Measurements from ENCODE around the gene AFAP1L1.

AFAP1L1 gene

DNA sequence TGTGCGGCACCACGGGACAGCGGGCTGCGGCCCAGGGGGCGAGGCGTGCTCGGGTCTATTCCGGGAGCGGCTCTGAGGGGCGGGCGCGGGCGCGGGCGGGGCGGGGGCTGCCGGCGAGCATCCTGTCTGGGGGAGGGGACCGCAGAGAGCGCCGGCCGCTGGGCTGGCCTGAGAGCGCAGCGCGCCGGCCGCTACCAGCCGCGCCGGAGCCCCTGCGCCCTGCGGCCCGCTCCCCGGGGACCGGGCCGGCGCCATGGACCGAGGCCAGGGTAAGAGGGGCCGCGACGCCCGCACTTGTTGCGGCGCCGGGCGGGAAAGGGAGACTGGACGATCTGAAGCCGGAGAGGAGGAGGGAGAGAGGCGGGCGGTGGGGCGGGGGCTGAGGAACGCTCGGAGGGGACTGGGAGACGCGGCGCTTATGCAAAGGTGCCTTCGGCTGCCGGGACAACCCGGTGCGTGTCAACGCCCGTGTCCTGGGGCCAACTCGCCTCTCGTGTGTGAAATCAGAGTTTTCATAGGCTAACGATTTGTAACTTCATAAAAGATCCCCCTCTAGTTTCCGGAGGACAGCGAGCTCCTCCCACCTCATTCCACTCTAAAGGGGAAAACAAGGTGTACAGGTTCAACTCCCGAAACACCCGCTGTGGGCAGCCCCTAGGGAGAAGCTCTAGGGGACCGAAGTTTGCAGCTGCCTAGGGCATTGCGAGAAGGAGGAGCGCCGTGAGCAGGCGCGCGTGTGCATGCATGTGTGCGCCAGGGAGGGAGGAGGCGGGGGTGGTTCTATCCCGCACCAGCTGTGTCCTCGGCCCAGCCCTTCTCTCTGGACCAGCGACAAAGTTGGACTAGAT is at the start of gene AFAP1L1:
AFAP1L1 (plus strand) TSS at position 144 of the 848 bp plus-strand sequence; CDS start at position 254, 110 bp downstream.
- no peak for DNase-seq

DNA sequence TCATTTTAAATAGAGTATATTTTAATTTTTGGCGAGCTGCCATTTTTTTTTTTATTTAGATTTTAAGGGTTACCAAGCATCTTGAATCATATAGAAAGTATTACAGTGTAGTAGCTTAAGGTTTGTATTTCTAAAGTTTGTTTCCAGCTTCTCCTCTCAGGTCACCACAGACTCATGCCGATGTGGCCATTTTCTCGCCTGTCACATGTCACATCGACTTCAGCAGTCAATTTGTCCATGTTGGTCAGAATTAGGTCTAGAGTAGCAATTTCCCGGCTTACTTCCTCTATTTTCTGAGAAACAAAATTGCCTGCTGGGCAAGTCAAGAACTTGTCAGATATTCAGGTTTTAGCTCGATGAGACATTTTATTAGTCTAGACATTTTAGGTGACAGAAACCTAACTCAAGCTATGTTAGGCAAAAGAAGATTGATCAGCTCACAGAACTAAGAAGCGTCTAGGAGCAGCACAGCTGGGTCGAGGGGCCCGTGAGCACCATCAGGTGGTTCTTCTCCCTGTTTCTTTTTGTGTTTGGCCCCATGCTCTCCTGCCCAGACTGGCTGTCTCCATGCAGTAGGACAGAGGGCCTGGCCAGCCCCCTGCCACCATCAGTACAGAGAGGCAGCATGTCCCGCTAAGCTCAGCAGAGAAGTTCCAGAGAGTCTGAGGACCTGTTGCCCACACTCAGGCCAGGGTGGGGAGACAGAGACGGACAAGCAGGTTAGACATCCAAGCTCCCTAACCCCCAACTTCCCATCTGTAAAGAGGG is 48.4 kb upstream of the AFAP1L1 start:
- no peak for DNase-seq

DNA sequence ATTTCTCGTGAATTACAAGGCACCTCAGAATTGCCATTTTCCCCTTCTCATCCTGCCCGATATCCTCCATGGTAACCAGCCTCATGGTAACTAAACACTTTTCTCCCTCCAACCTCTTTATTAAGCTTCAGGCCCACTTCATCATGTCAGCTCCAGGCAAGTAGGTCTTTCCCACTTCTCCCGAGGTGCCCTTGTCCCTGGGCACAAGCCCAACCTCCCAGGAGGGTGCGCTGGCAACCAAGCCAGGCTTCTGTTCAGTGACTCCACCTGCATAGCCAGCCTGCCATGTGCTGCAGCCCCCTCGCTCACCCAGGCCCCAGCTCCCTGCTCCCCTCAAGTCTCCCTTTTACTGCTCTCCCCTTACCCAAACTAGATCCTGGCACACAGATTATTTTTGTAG is 47.4 kb upstream of the AFAP1L1 start:
- no peak for DNase-seq

DNA sequence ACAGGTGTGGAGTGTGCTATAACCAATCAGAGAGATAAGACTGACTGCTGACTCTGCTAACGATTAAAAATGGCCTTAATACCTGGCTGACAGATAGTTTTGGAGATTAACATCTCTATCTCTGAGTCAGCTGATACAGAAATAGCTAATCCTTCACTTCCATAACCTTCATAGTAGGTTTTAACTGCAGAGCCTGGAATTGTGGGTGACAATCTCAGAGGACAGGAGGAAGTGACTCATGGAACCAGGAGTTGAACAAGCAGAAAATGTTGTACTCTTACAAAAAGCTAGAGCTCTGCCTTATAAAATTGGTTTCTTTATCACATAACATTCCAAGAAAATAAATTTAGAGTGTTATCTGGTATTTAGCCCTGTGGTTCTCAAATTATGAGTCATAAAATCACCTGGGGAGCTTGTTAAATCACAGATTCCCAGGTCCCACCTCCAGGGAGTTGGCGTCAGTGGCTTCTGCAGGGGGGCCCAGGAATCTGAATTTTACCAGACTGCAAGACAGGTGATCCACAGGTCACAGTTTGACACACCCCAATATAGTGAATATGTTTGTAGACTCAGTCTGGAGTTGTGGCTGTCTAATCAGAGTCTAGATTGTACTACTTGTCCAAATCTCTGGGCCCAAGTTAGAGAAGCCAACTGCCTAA is 44.4 kb upstream of the AFAP1L1 start:
- no peak for DNase-seq

DNA sequence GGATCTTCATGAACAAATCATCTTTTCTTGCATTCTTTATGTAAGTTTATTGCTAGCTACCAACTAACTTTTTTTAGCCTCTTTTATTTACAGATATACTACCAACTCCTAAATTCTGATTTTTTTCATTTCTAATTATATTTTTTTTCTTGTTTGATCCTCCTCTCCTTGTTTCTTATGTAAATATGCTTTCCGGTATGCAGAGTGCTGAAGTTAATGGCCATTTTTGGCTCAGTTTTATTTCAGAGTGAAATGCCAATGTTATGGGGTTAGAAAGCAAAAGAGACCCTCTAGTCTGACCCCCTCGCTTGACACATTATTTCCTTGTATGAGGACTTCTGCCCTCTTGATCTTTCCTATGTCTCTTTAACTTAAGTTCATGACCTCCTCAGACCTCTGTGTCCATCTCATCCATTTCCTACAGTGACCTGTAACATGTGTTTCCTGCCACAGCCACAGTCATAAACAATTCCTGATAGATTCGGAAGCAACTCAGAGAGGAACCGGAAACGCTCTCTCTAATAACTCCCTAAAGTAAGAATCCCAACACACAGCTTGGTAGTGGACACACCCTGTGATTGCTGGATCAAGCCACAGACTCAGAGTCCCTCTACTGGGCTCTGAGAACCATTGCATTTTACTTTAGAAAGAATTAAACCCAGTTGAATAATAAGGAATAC is 42.9 kb upstream of the AFAP1L1 start:
- no peak for DNase-seq

DNA sequence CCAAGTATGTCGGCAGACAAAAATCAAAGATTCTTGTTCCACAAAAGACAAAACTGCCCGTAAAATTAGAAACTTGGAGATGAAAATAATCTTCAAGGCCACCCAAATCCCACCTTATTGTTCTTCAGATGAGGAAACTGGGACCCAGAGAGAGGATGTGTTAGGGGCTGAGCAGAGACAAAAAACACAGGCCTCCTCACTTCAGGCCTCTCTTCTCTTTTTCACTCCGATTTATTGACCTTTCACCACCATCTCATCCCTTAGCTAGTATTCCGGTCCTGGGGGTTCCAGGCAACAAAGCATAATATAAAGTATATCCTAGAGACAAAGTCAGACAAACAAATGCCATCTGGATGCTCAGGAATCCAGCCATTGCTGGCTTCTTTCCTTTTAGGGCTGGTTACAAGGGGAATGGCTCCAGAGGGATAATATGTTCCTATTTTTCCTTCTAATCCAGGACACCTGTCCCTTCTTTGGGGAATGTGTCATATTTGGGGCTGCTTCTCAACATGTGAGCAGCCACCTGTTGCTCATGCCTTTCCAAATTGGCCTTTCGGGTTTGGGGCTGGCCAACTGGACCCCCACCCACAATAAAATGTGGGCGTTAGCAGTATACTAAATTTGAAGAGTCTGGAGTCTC is 42.2 kb upstream of the AFAP1L1 start:
- no peak for DNase-seq

DNA sequence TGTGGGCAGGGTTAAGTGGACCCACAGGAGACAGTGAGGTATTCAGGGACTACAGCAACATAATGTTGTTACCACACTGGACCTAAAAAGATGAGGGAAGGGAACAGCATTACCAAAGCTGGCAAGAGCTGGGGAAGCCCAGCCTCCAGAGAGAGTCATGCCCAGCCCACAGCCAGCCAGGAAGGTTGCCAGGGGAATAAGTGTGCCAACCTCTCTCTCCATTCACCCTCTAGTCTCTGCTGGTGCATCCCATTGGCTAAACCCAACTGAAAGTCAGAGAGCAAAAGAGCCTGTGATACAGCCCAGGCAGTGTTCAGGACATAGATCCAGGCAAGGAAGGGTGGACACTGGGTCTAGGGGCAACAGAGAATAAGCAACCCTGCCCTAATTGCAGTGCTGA is 35.8 kb upstream of the AFAP1L1 start:
- DNase-seq = no peak

DNA sequence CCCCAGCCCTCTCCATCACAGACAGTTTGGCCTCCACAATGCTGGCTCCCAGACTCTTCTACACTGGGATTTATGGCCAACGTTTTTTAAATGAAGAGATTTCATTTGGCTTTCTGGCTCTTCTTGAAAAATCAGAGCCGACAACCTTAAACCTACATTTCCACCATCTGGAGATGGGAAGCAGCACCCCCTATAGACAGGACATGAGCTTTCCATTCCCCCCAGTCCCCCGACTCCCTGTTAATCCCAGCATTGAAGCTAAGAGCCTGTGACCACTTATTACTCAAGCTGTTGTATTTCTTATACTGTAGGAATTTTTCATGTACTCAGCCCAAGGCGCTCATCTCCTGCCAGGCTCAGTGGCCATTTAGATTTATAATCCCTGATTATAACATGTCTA is 34.0 kb upstream of the AFAP1L1 start:
- no peak for DNase-seq

DNA sequence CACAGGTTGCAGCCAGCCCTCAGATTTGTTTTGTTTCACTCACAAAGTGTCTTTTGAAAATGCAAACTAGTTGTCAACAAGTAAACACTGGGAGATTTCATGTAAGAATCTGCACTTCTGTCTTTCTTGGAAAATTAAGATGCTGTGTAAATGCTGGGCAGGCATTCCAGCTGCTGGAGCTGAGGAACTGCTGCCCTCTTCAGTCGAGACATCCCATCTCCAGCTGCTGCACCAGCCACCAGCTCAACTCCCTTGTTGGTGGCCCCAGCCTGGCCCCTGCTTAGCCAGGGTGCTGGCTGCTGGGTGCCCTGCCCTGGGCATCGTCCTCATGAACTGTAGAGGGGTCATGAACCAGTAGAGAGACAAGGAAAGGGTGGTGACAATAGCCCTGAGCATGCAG is 33.1 kb upstream of the AFAP1L1 start:
- no peak for DNase-seq

DNA sequence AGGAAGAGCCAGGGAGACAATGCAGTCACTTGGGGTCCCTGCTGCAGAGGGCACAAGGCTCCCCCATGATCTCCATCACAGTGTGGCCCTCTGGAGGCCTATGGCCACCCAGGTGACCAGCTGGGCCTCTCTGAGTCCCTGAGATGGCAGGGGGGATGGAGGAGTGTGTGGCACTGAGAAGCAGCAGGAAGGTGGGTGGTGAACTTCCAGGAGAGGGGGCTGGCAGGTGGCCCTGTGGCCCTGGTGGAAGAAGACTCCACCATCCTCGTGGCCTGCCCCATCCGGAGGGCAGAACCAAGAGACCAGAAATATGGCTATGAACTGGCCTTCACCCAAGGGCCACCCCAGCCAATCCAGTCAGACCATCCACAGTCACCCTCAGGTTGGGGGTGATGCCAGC is 31.7 kb upstream of the AFAP1L1 start:
- no peak for DNase-seq

DNA sequence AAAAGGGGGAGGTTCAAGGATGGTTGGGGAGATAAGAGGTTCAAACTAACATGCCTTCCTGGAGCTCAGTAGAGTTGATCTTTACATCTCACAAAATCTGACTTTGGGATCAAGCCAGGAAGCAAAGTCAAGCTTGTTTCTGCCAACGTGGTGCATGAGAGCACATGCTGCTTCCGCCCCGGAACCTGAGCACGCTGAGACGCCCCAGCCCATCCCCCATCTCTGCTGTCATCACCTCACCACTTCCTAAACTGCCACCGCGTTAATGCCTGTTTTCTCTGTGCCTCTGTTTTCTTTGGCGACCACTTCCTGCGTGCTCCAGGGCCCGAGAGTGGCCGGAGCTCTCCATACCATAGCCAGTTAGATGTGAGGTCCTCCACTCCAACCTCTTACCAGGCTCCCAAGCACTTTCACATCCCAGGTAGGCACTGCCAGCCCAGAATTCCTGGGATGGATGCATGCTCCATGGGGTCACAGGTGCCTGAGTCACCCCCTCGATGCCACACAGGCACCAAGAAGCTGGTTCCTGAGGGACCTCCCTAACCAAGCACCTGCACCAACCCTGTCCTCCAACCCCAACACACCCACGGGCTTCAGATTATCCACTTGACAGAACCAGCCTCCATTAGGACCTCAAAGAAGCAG is 31.2 kb upstream of the AFAP1L1 start:
- no peak for DNase-seq

DNA sequence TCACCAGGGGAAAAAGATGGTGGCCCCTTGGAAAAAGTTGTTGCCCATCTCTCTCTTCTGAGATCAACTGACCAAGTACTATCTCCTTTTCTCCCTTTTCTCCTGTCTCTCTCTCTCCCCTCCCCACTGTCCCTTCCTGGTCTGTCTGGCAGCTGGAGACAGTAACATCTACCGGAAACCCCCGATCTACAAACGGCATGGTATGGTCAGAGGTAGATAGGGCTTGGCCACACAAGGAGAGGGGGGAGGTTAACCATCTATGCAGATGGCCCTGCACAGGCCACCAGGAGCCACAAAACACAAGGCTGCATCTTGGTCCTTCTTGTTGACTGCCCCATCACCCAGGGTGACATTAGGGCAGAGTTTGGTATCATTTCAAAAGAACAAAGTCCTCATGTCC is 29.3 kb upstream of the AFAP1L1 start:
- DNase-seq = no peak

DNA sequence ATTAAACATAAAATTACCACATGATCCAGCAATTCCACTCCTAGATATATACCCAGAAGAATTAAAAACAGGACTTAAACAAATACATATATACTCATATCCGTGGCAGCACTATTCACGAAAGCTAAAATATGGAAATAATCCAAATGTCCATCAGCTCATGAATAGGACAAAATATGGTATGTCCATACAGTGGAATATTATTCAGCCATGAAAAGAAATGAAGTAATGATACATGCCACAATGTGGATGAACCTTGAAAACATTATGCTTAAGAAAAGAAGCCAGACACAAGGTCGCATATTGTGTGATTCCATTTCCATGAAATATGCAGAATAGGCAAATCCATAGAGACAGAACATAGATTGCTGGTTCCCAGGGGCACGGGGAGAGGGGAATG is 24.8 kb upstream of the AFAP1L1 start:
- DNase-seq = no peak

DNA sequence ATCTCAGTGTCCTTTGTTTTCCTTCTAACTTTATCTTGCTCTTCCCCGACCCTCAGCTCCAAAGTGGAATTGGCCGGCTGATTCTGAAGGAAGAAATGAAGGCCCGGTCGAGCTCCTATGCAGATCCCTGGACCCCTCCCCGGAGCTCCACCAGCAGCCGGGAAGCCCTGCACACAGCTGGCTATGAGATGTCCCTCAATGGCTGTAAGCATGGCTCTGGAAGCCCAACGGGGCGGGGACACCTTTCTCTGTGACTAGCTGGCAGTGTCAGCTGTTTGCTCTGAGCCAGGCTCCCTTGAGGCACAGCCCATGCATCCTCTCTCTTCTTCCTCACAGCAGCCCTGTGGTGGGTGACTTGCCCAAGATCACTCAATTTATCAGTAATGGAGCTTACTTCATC is 23.9 kb upstream of the AFAP1L1 start:
- no peak for DNase-seq

DNA sequence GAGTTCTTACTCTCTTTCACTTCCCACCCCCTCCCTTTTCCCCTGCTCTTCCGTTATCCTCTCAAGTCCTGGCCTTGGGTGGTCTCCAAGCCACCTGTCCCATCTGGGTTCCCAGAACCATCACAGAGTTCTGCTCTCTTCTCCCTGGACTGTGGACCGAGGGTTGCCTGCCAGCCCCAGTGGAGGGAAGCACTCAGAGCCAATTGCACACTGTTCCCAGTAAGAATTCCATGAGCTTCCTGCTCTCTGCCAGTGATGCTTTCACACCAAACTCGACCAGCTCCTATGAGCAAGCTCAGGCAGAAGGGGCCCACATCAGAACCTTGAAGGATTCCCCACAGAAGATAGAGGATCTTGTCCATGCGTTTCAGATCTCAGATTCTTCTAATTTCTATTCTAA is 20.1 kb upstream of the AFAP1L1 start:
- DNase-seq = no peak

DNA sequence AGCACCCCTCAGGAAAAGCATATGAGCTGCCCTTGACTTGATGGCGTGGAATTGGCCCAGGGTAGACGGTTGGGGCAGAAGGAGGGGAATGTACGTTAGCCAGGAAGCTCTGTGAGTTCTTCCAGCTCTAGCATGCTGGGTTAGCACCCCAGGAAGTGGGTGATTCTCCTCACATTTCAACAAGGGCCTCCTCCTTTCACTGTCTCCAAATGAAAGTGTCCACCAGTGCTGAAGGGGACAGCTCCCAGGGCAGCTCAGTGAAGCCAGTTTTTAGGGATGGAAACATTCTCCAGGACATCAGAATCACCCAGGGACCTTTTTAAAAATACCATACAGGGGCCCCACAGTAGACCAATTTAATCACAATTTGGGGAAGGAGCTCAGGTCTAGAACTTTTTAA is 17.2 kb upstream of the AFAP1L1 start:
- DNase-seq = no peak

DNA sequence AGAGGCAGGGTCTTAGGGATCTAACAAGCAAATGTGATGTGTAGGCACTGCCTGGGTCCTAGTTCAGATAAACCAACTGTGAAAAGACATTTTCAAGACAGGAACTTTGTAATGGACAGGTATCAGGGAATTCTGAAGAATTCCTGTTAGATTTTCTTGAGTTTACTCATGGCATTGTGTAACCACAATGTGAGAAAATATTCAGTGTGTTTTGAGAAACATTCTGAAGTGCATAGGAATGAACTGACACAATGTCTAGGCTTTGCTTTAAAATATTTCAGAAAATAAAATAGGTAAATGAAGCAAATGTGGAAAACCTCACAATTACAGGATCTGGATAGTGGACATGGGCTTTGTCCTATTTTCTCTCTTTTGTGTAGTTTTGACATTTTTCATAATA is 15.2 kb upstream of the AFAP1L1 start:
- no peak for DNase-seq

DNA sequence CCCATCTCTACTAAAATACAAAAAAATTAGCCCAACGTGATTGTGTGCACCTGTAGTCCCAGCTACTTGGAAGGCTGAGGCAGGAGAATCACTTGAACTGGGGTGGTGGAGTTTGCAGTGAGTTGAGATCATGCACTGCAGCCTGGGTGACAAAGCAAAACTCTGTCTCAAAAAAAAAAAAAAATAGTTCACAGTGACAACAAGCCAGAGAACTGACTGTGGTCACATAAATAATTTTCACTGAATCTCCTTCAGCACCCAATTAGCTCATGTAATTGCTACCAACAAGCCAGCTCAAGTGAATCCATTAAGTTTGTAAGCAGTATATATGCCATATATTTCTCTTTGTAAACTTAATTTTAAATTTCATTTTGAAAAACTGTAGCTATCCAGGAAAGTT is 14.5 kb upstream of the AFAP1L1 start:
- DNase-seq = no peak

DNA sequence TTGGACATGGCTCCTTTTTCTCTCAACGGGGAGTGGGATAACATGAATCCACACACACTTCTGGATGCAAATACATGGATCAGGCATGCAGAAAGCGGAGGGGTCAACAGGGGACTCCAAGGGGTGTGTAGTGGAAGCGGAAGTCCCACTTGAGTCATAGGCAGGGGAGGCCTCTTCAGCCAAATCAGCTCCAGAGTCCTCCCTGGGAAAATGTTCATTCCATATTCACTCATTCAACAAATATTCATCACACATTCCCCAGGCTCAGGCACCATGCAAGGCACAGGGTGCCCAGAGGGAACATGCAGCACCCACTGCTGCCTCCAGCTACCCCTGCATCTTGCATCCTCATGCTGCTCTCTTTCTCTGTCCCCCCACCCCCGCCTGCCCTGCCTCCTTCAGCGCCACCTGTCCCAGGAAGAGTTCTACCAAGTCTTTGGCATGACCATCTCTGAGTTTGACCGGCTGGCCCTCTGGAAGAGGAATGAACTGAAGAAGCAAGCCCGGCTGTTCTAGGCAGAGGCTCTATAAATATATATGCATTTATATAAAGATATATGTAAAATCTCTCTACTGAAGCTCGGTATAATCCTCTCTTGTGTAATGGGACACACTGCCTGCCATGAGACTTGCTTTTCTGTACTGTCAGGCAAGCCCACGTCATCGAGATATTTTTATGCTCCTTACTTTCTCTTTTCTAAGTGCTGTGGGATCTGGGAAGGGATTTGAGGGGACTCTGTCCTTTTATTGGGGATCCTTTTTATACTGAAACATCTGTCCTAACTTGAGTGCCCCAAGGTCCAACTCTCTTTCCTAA is 13.6 kb upstream of the AFAP1L1 start:
- DNase-seq = no peak

DNA sequence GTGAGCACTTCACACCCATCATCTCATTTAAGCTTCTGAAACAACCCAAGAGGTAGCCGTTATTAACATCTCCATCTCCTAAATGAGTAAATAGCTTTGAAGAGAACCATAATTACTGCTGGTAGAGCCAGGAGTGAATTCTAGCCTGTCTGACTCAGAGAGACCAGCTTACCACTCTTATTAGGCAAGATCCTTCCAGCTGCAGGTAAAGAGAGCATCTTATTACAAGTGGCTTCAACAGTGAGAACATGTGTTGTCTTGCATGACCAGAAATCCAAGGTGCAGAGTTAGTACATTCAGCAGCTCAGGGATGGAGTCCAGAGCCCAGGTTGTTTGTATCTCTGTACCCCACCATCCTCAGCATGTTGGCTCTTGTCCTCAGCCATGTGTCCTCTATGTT is 10.9 kb upstream of the AFAP1L1 start:
- no peak for DNase-seq

DNA sequence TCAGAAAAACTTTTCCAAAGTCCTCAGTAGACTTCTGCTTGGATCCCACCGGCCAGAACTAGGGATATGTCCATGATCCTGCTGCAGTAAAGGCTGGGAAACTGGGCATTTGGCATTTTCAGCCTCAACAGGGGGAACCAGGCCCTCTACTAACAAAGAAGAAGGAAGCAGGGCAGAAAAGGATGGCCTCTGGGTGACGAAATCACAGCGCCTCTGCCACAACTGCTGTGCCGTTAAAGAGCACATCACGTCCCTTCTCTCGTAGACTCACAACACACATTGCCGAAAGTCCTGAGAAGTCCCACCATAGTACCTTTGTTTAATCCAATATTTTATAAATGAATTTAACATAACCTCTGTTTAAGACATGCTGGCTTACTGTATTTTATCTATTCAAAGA is 10.4 kb upstream of the AFAP1L1 start:
- no peak for DNase-seq
